Measurements from ENCODE around the gene CTNNA3.

The CTNNA3 gene

DNA sequence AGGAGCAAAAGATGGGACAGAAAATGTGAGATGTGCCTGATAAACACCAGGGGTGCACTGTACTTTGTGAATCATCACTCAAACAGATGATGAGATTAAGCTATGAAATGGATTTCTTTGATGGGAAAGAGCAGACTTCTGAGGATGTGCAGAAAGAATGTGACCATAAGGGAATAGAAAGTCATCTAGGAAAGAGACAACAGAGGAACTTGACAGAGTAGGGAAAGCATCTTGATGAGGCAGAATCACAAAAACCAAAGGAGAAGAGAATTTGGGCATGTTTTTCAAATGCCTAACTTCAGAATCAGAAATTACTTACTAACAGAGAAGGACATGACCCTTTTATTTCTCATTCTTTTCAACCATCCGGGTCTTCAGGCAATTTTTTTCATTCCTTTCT, 852.6 kb downstream of the CTNNA3 start:
- no peak for DNase-seq

DNA sequence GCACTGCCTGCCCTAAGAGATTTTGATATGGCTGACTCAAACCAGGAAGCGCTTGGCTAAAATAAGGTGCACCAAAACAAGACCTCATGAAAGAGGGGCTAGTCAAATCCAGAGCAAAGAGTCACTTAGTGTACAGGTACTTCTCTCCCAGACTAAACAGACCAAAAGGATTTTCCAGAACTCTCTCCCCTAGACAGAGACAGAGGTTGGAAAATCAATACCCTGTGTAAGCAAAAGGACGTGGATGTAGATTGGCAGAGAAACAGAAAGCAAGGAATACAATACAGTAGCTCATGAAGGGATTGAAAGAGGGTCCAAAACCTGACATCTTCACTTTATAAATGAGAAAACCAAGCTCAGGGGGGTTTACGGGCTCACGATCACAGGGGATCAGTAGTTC, 853.1 kb downstream of the CTNNA3 start:
- no peak for DNase-seq

DNA sequence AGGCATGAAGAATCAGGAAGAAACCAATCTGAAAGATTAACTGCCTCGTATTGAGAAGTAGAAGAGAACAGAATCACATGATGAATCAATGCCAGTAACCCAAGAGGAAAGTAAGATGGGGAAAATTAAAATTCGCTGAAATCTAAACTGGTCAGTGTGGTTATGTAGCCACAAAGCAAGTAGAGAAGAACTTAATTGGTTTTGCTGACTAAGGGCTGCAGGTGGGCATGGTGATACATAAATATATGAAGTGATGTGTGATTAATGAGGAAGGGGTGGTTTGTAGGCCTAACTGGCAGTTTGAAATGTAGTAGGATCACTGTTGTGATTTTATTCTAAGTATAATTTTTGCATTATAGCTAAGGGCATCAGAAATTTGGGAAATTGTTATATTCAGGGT, 853.6 kb downstream of the CTNNA3 start:
- DNase-seq: no peak

DNA sequence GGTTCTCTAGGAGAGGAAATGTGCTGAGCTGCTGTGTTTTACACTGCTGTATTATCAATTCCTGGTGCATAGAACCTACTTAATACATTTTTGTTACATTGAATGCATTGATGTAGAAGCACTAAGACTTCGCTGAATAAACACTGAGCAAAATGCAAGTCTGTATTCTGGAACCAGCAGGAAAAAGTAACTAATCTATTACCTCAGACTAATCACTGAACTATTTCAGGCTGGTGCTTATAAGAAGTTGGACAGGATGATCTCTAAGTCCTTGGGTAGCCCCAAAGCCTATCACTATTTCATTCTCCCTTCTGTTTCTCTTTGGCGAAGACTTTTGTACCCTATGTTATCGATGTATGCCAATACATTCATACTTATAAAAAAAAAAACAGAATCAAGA, 857.3 kb downstream of the CTNNA3 start:
- DNase-seq: no peak

DNA sequence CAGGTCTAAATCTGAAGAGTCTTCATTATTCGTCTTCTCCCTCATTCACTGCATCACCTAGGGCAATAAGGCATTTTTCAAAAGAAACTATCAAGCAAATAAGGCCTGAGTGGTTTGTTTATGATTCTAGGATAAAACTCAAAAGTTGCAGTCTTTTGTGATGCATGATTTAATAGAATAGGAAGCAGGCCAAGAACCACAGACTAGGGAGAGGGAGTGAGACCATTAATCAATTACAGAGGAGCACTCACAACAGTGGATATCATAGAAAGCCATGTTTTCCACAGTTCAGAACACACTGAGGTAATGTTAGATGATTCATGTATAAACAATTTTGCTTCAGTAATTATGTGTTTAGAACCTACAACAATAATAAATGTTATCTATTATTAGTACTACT, 858.0 kb downstream of the CTNNA3 start:
- no peak for DNase-seq

DNA sequence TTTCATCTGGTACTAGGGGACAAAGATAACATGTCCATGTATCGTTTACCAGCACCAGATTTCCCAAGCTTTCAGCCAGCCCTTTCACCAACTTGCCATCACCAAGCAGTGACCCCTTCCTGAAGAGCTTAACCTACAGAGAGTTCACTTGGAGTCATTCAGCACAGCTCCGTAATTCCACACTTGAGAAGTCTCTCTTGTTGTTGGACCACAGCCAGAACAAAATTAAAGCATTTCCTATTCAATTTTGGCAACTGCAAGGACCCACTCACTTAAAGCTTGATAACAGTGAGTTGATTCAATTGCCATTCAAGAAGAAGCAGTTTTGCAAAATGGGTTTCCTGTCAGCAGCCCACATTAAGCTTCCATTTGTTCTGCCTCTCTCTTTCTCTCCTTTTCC, 858.7 kb downstream of the CTNNA3 start:
- no peak for DNase-seq

DNA sequence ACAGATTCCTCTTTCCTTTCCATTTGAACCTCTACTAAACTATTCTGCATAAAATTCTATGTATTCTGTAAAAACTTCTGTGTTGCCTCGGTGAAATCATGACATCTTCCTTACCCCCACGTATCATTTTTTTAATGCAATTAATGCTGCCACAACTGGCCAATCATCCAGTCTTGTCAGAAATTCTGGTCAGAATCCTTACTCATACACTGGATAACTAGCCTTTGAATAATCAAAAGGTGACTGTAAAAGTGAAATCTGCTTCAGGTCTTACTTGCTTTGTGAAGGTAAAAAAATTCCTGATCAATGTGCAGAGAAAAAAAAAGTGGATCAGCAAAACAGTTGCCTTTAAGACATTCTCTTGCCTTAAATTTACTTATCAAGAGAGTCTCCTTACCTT, 859.2 kb downstream of the CTNNA3 start:
- no peak for DNase-seq

DNA sequence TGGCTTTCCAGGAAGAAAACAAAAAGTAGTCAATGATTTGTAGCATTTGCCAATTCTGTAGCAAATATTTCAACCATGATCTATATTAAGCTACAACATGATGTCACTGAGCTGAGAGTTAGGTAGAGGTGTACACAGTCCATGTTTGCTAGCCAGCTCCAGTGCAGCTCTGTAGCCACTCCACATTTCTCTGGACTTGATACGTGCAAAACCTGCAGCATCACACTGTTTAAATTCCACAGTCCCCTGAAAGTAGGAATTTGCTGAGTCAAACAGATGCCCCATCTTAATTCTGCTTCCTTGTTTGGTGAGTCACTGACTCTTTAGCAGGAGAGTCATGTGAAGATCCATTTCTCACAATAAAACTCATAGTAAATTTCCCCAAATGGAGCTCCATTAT, 859.9 kb downstream of the CTNNA3 start:
- DNase-seq: no peak

DNA sequence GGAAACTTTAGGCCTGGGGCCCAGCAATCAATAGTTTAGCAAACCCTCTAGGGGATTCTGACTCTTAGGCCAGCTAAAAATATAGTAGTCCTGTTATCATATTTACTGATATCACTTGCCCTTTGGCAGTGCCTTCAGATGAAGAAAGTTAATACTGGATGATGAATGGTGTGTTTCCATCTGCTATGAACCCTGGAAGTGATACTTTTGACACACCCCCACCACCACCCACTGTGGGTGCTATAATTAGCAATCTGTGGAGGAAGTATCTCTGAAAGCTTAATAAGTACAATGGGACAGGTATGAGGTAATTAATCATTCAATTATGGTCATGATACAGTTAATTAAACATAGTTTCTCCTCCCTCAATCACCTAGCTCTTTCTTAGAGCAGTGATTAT, 860.6 kb downstream of the CTNNA3 start:
- no peak for DNase-seq

DNA sequence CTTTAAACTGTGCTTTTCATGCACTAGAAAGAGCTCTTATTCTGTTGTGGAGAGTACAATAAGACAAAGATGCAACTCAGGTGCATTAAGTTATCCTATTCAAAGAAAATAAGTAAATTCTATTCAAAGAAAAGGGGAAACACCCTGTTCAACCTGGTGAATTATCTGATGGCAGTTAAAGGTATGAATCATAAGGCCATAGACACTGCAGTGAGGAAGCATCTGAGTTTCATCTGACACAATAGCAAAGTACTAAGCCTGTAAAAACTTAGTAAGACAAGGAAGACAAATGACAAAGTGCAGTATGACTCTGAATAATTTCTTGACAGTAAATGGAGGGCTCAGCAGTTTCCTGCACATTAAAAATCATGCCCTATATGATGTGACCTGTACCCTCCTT, 861.2 kb downstream of the CTNNA3 start:
- DNase-seq: no peak

DNA sequence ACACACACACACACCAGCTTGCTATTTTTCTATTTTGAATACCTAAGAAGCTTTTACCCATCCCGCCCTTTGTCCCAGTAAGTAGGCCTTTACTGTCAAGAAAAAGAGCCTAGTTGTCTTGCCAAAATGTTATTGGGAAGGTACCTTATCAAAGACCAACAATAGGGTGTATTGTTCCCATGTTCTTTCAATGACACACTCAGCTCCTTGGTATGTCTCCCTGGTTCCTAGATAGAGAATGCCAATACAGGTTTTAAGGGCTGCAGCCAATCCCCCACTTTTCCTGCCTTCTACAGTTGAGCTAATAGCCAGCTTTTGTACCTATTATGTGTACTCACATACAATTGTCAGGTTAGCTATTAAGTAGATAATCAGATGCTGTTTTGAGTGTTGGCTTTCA, 862.1 kb downstream of the CTNNA3 start:
- DNase-seq: no peak

DNA sequence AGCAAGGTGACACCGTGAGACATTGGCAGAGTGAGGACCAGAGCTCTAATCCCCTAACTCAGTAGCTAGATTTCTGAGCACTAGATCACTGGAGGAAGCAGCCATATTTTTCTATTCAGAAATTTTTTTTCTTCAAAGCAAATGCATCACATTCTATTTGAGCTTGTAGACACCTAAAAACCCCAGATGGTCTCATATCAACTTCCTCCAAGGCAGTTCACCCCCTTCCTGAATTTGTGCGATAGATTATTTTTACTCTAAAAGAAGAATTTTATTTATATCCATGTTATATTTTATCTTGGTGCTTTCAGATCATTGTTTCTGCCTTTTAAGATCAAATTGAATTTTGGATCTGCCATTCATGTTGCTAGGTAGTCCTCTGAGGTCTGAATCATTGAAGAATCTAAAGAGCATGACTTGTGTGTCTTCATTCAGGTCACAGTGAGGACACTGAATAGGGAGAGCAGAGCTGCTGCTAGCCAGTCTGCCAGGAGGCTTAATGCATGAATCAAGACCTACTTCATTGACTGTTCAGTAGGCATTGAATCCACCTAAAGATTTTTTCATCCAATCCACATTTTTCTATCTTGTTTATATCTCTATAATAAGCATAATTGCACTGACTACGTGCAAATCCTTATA, 863.1 kb downstream of the CTNNA3 start:
- DNase-seq: no peak

DNA sequence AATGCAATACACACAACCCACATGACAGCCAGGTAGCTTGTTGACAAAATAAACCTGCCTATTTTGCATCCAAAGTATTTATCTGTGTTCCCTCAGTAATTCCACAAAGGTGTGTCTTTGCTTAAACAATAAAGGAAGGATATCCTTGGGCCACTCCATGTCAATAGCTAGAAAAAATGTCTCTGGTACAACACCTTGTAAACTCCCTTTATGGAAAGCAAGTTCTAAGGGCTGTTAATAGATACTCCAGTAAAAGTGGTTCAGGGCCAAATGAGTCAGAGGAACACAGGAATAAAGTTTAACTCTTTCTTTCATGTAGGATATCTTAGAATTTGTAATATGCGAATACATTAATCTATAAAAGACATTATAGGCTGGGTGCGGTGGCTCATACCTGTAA, 867.0 kb downstream of the CTNNA3 start:
- DNase-seq: no peak

DNA sequence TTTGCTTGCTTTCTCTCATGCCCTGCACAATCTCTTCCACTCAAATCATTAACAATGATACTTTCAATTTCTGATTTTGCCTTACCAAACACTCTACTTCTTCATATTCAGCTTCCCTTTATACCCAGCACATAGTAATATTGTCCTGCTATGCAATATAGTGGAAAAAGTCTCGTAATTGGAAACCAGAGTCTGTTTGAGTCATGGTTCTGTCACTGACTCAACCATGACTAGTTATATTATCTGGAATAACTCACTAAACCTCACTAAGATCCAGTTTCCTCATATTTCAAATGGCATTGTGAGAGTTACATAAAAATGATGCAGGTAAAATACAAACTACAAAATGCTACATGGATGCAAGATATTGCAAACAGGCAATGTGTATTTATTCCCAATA, 868.6 kb downstream of the CTNNA3 start:
- no peak for DNase-seq

DNA sequence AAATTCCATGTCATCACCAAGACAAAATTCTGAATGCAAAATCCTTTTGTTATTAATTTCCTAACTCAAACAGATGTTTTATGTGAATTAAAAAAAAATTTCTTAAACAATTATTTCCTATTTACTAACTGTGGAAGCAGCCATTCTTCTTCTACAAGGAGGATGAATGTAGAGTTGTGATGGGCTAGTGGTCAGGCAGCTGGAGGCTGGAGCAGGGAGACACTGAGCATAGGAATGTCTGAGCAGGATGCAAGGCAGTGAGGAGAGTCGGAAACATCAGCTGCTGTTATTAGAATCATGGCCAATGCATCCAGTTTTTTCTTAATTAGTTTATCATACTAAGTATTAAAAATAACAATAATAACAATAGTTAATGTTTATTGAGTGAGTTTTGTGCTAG, 872.7 kb downstream of the CTNNA3 start:
- DNase-seq: no peak

DNA sequence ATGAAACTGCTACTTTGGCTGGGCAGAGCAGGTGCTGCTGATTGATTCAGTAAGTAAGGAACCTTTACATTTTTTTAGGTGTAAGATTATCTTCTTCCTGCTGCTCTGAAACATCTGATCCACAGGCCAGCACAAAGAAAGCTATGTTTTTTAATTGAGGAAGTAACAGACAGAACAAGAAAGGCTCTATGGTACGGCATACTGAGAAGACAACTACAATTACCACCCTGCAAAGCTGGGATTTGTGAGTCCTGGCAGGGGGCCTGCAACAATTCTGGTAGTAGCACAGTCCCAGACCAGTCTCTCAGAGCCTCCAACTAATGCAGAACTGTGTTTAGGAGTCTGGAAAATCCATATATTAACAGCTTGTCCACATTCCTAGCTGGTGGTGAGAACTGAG, 873.2 kb downstream of the CTNNA3 start:
- no peak for DNase-seq

DNA sequence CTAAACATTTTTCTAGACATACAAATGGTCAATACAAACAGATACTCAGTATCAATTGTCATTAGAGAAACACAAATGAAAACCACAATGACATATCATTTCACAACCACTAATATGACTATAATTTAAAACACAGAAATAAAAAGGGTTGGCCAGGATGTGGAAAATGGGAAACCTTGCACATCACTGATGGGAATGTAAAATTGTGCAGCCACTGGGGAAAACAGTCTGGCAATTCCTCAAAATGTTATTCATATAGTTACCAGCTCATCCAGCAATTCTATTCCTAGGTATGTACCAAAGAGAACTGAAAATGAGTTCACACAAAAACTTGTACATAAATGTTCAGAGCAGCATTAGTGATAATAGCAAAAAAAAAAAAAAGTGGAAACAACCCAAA, 876.3 kb downstream of the CTNNA3 start:
- no peak for DNase-seq

DNA sequence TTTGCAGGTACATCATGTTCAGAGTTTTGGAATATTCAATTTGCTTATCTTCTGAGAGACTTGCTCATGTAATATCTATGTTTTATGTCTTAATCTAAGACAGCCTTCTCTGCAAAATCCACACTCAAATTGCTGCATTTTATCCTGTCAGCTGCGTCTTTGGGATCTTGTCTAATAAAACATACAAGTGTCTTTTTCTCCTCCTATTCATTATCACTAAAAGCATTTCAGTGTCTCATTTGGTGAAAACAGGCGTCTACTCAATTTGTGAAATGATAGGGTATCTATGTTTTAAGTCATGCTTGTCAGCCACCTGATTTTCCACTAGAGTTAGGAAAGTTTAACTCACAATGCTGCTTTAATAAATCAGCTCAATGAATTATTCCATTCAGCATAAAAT, 882.9 kb downstream of the CTNNA3 start:
- DNase-seq: no peak

DNA sequence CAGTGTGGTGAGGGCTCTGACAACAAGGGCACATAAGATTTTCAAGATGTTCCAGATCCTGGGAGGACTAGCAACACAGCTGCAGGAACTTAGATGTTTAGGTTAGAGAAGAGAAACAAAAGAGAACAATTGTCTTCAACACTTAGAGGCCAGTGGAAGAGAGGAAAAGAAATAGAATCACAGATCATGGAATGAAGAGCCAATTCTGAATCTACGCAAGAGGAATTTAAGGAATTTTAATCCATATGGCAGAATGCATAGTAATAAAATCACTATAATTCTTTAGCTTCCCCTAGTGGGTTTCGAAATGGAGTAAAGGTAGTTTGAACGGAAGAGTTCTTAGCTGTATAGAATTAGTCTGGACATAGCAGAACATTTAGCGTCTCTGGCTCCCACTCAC, 884.8 kb downstream of the CTNNA3 start:
- DNase-seq: no peak

DNA sequence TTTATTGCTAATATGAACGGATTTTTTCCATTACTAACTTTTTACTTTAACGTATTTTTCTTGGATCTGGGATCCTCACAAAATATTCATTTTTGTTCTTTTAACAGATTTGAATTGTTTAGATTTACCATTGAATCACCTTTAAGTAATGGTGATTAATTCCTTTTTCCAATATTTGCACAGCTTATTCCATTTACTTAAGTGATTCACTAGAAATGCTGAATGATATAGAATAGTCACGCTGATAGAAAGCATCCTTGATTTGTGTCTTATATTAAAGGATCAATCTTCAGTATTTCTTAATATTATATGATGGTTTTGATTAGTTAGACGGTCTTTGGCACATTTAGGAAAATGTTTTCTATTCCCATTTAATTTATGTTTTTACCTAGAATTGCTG, 886.6 kb downstream of the CTNNA3 start:
- no peak for DNase-seq

DNA sequence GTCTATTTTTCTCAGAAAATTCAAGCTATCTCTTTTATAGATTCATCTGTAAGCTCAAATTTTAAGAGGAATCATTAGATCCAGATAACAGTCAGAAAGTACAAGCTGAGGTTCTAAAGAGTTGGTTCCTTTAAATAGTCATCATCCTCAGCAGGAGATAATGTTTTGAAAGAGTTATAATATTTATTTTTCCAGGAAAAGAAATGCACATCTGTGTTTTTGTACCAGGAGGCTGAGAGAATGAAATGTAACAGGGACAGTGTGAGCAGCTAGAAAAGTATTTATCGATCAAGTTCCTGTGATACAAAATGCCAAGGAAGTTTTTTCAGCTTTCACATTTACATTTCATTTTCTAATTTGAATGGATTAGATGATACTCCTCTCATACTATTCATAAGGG, 890.4 kb downstream of the CTNNA3 start:
- no peak for DNase-seq

DNA sequence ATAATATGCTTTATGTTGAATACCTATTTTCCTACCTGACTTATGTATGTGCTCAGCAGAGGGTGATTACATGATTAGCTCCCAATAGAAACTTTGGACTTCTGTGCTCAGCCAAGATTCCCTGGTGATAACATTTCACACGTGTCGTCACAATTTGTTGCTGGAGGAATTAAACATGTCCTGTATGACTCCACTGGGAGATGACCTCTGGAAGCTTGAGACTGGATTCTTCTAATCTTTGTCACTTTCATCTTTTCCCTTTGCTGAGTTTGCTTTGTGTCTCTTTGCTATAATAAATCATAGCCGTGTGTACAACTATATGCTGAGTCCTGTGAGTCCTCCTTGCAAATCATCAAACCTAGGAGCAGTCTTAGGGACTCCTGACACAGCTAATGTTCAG, 891.0 kb downstream of the CTNNA3 start:
- no peak for DNase-seq

DNA sequence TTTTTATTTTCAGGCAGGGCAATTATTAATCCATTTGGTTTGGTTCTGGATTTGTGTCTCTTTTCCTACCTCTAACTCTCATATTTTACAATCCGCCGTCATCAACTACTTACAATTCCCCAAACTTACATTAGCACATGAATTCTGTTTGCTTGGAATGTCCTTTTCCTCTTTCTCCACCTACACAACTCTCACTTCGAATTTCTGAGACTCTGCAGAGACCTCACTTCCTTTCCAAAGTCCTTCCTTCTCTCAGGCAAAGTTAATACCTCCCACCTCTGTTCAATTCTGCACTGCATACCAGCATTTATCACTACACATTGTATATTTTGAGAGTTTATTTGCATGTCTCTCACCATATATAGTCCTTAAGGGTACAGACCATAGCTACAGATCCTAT, 892.8 kb downstream of the CTNNA3 start:
- DNase-seq: no peak

DNA sequence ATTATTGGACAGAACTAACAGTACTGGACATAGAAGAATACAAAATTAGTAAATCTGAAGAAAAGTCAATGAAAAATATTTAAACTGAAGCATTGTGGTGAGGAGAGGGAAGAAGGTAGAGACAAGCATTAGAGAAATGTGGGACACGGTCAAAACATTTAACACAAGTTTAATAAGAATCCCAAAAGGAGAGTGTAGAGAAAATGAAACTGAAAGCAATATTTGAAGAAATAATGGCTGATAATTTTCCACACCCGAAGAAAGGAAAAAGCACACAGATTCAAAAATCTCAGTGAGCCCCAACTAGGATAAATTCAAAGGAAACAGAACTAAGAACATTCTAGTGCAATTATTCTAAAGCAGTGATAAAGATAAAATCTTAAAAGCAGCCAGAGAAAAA, 896.5 kb downstream of the CTNNA3 start:
- no peak for DNase-seq

DNA sequence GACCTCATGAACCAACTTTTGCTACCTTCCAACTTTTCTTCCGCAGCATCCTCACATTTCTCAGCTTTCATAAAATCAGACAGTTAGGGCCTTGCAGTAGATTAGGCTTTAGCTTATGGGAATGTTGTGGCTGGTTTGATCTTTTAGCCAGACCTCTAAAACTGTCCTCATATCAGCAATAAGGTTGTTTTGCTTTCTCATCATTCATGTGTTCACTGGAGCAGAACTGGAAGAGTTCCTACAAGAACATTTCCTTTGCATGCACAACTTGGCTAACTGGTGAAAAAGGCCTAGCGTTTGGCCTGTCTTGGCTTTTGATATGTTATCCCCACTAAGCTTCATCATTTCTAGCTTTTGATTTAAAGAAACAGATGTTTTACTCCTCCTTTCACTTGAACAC, 900.1 kb downstream of the CTNNA3 start:
- DNase-seq: no peak

DNA sequence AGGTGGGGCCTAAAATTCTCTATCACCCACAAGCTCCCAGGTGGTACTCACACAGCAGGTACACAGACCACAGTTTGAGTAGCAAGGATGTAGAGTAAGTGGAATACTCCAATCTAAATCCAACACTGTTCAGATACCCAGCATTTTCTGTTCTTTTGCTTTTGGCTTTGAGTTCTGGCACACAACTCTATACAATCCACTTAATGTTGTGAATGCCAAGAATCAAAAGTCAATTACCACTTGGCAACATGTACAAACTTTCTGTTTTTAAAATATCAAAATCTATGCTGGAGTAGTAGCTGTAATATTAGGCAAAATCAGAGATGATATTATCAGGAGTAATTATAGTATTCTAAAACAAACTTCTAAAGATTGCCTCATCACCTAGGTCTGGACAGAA, 903.6 kb downstream of the CTNNA3 start:
- DNase-seq: no peak

Data from NCI-H510A (cell line).